Stimulated activated CD4-positive, alpha-beta T cell treated with anti-CD3 and anti-CD28 coated beads, Interleukin-15, amount 100 ng/mL, for 1 hour (primary cell): ENCODE measurements around the gene RBM48.
"Not testable (repeated sequence)": the region's sequence is repeated elsewhere in the genome, so short reads cannot be mapped to it uniquely, and the experiment has no call there.

Experiments
- DNase-seq, 2 donors: peaks; one replicate each; pipeline ENCODE4 v3.0.0-alpha.2; 2020; ENCODE audit warnings: low read depth in 1 of 2, low spot score in 1 of 2

The RBM48 gene

DNA sequence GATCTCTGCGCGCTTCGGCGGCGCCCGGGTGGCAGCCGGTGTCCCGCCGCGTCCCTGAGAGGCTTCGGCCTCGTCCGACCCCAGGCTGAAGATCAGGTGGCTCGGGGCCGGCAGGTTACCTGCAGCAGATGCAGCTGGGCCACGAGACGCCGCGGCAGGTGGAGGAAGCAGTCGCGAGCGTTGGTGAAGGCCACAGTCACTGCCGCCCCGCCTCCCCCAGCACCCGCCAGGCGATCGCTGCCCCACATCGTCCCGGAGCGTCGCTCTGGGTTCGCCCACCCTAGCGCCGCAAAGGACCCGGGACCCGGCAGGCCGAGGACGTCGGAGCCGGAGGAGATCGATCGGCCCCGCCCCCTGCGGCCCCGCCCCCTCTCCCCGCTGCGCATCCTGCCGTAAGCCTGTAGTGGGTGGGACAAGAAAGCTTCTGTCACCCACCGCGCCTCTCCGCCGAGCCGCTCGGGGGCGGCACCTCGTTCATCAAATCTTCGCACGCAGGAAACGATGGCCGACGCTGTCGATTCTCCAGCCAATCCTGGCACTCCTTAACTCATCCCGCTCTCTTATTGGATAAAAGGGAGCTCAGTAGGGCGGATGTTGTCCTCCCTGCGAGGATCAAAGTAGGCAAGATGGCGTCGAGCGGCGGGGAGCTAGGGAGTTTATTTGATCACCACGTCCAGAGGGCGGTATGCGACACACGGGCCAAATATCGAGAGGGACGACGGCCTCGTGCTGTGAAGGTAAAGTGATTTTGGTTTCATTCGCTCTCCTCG is at the start of gene RBM48, which contains the start of gene PEX1:
RBM48 (plus strand) TSS at position 608 of the 770 bp plus-strand sequence; CDS start at position 627, 19 bp downstream.
PEX1 (minus strand) TSS at position 333 of the 770 bp plus-strand sequence; CDS start at position 248, 85 bp downstream.
- peak; percentile 90 for DNase-seq

- DNase-seq, result not testable (repeated sequence)
Measured at GRCh38 chr7:92479146-92479545, 49.4 kb upstream of the RBM48 start.

DNA sequence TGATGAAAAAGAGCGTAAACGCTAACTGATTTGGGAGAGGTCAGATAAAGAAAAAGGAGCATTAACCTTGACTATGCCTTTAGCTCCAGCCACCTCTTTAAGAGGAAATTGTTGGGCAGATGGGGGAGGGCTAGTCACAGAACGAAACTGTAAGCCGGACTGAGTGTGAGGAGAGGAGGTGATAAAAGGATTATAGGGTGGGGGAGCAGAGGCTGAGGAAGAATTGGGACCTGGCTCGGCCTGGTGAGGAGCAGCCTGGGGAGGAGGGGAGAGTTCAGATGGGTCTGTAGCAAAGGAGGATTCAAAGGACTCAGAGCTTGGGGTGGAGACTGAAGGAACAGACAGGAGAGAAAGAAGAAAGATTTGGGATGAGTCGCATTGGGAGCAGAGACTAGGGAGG is 45.0 kb upstream of the RBM48 start:
- DNase-seq, result not testable (repeated sequence)

DNA sequence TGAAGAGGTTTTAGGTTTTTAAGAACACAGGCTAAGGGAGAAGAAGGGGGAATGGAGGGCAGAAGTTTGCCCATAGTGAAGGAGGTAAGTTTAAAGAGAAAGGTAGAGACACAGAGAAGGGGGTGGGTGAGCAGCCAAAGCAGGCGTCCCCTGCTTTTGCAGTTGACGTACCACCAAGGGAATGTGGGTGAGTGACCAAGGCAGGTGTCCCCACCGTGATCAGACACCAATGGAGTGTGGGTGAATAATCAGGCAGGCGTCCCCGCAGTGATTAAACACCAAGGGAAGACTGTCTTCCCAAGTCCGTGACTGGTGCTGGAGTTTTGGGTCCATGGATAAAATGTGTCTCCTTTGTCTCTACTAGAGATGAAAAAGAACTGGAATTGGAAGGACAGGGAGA is 44.4 kb upstream of the RBM48 start:
- not testable (repeated sequence) for DNase-seq

DNA sequence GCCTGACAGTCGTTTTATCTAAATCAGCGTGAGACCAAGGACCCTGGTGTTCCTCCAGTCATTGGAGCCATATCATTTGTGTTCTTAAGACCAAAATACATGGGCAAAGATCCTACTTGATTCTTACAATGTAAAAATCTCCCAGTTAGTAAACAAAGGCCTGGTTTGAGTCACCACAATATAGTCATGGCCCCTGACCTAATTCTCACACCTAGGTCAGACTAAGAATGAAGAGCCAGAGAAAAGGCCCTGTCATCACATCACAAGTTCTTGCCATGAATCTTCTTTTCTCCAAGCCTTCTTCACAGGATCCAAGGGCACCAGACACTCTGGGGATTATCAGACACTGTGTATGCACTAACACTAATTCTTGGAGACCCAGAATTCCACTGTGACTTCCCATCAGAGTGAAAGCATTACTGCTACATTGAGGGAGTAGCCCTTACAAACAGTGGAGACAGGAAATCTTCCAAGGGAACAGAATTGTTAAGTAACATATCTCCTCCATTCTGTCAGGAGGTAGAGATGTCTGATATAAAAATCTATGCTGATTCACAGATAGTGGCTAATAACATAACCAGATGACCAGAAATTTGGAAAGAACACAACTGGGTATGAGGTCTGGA is 43.2 kb upstream of the RBM48 start:
- no peak for DNase-seq

GRCh38 chr7:92485974-92486373 is 42.6 kb upstream of the RBM48 start:
- no peak for DNase-seq

DNA sequence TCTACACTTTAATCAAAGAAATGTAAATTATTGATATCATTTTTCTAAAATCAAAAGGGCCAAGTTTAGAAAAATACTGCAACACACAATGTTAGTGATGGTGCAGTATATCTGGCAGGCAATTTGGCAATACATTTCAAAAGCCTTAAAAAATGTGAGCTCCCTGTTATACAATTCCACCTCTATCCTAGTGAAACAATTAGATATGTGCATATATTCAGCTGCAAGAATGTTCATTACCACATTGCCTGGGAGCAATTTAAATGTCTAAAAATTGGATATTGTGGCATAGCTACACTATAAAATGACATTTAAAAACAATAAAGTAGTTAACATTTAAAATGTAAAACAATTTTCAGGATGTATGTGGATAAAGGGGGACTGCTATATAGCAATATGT is 40.8 kb upstream of the RBM48 start:
- DNase-seq, result no peak

- no peak for DNase-seq
Measured at GRCh38 chr7:92489634-92490033, 39.0 kb upstream of the RBM48 start.

DNA sequence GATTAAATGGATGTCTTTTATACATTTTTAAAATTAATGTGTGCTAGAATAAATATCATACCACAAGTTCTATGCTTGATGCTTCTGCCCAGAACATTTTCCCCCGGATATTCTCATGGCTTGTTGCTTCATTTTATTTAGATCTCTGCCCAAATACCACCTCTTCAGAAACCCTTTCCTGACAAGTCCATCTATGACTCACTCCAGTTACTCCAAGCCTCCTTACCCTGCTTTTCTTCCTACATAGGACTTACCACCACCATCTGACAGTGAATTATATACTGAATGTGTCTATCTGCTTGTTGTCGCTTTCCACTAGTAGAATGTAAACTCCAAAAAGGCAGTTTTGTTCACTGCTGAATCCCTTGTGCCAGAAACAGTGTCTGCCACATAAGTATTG is 31.7 kb upstream of the RBM48 start:
- no peak for DNase-seq

DNA sequence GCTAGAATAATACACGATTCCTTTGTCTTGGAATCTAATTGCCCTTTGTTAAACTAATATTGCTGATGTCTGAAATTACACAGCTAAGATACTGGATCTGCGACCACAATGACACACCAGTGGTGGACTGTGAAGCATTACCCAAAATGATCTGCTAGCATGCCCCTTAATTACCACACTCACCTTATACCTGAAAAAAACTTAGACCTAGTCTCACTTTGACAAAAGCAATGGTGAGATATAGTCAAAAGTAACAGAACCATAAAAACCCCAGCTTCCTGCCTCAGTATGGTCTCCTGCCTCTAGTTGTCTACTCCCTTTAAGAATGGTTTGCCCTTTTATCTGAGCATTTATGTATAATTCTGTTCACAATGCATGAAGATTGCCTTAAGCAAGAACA is 30.0 kb upstream of the RBM48 start:
- no peak for DNase-seq

- DNase-seq, result no peak
Measured at GRCh38 chr7:92503767-92504166, 24.8 kb upstream of the RBM48 start.

- no peak for DNase-seq
Measured at GRCh38 chr7:92504563-92504962, 24.0 kb upstream of the RBM48 start.

DNA sequence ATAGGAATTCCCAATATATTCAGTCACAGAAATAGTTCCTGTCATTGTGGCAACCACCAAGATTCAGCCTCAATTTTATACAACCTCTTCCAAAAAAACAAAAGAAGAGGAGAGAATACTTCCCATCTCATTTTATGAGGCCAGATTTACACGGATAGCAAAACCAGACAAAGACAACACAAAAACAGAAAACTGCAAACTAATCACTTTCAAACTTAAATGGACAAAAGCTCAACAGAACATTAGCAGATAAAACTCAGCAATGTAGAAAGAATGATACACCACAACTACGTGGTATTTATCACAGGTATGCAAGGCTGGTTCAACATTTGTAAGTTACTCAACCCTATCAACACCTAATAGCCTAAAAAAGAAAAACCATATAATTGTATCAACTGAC is 22.2 kb upstream of the RBM48 start:
- DNase-seq, result no peak

DNA sequence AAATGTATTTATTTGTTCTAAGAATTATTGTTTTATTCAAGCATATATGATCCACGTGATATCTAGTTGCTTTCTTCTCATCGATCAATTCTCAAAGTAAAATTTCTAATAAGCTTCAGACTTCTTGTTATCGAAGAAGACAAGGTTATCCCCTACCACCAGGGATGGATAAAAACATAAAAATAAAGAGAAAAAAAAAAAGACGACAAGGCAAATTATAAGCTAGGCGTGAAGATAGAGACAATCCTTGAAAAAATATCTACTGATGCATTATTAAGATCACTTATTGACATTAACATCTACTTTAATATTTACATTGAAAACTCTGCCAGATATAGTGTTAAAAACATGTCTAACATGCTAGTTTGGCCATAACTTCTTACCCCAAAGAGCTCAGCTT is 19.6 kb upstream of the RBM48 start:
- no peak for DNase-seq

- no peak for DNase-seq
Measured at GRCh38 chr7:92513167-92513902, 15.3 kb upstream of the RBM48 start.

DNA sequence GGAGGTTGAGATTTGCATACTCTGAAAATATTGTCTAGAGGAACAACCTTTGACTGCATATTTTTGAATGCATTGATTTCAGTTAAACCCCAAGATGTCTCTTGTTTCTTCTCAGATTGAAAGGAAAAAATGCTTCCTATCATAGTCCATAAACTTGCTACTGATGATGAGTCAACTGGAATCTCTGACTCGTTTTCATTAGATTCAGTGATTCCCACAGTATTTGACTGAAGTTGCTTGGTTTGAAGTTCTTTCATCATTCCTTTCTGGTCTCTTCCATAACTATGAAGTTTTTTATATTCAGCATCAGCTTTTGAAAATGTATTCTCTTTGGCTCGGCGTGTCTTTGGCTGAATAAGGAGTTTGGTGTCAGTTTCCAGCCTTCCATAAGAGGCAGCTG is 11.0 kb upstream of the RBM48 start:
- DNase-seq, result no peak

DNA sequence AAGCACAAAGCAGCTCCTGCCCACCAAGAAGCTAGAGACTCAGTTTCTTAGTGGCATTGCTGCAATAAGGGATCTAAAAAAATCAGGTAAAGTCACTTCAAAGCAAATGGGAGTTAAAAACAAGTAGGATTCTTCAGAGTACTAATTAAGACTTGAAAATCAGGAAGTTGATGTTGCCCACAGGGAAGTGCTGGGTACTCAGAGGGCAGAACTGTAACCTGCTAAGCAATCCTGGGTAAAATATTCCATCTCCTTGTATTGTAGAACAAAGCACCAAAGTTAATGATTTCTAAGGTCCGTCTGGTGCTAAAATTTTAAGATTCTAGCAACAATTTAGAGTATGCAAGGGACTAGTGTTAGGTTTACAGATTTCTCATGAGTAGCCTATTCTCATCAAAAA is 8.6 kb upstream of the RBM48 start:
- DNase-seq, result no peak

GRCh38 chr7:92523110-92523509 is 5.5 kb upstream of the RBM48 start:
- DNase-seq, result no peak

DNA sequence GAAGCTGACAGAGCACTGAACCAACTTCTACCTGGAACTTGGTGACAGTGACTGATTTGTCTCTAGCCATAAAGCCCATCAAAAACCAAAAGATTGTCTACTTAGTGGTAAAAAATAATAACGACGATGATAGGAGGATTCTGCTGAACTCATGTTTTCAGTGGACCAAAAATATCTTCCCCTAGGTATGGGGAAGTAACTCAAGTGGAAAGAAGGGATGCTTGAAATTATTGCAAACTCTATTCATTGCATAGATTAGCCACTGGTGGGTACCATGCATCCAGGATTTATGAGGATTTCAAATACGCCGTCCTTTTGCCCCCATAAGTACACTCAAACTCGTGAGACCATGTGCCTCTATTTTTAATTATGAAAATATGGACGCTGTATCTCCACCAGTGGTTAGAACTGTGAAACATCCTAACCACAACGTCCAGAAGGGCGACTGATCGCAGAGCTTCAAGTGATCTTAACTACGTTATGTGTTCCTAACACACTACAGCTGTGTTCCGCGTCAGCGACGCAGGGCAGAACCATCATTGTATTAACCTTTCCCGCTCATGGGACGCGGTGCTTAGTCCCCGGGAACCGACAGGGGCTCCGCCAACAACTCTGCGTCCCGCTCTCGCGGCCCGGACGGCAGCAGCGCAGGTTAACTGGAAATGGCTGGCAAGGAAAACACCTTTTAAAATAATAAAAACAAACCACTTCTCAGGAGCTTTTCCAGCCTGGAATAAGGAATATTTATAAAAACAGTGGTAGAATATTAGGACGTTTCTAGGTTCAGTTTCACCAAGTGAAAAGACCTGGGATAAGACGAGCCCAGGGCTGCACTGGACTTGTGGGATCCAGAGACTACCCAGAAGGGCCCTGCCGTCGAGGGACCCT is 1.1 kb upstream of the RBM48 start:
- DNase-seq, result peak in 1 of 2 donors; percentile 27

GRCh38 chr7:92528958-92529264 is 316 bp downstream of the RBM48 start:
- no peak for DNase-seq

- no peak for DNase-seq
Measured at GRCh38 chr7:92534572-92534971, 6.0 kb downstream of the RBM48 start.
